ENCODE results near the gene PDE4A.

The PDE4A gene

GRCh38 chr19:10518444-10519361, 98.4 kb downstream of the PDE4A start:
- H3K27me3 ChIP-seq (ENCODE audit: insufficient read depth, low read length), result peaks cover 76% of the 10 kb centered on the region
- peaks cover 6% of the 10 kb centered on the region for H3K4me1 ChIP-seq (ENCODE audit: insufficient read depth, low read length)
- H2AFZ ChIP-seq (ENCODE audit: low read depth, low read length), result no peak overlapping the region
- H3K9me3 ChIP-seq (ENCODE audit: low read length), result no peaks in the 10 kb centered on the region
- H3K36me3 ChIP-seq (ENCODE audit: insufficient read depth, low read length), result no peaks in the 10 kb centered on the region
- no peak overlapping the region for H3K4me3 ChIP-seq (ENCODE audit: low read length)
